Endothelial cell of umbilical vein (primary cell): ENCODE data around the gene PLD2. TPM values are rescaled to one million over a fixed set of nuclear protein-coding genes. Genes with fewer than 3 reads are reported as not detected.

Experiments used
- BruUV-seq: library from RNA; stranded (reverse); fragments of 400-500 nt; replicated peaks from 2 replicates; lab custom pipeline; 2021; lab: Mats Ljungman, UMichigan
- CTCF ChIA-PET: fragments of 300-600, 350-600 bp; sonication (Branson Sonifier 250); formaldehyde crosslinking; loops from one replicate; lab custom pipeline; 2021; ENCODE audit warnings: antibody characterized with exemption, inconsistent platforms; lab: Charles Lee
- POLR2A ChIA-PET: fragments of 300-600, 350-600 bp; sonication (Branson Sonifier 250); formaldehyde crosslinking; loops from one replicate; lab custom pipeline; 2021; ENCODE audit warnings: antibody characterized with exemption, inconsistent platforms; lab: Charles Lee
- DNase-seq: peaks from one replicate; pipeline ENCODE4 v3.0.0-alpha.2; 2011; ENCODE audit warnings: low read depth, low spot score
- FAIRE-seq: peaks from 2 replicates; lab custom pipeline; 2011; peaks lifted over from hg19 to GRCh38; lab: Jason Lieb, UNC
- H2AFZ ChIP-seq: 2 replicates; pipeline ENCODE4 v1.6.0; 2012; ENCODE audit warnings: low read depth, low read length, control low read depth, inconsistent platforms
- H3K27ac ChIP-seq: 2 replicates; pipeline ENCODE4 v1.5.1; 2011; ENCODE audit warnings: low read depth, mild to moderate bottlenecking, control low read depth, low read length, moderate library complexity; ENCODE audit not compliant: insufficient read depth
- H3K27me3 ChIP-seq, 2 experiments: 2 replicates each; pipeline versions ENCODE4 v1.6.0 to v1.6.1; 2011; ENCODE audit warnings: low read length in 2 of 2, mixed read lengths in 1 of 2; ENCODE audit not compliant: control insufficient read depth in 2 of 2, insufficient read depth in 2 of 2
- H3K36me3 ChIP-seq, 2 experiments: 2 replicates in 1 of 2; 3 replicates in 1 of 2; pipeline ENCODE4 v1.5.1; 2011; ENCODE audit warnings: low read length in 2 of 2, mild to moderate bottlenecking in 1 of 2, moderate library complexity in 1 of 2; ENCODE audit not compliant: control insufficient read depth in 2 of 2, insufficient read depth in 2 of 2; ENCODE audit errors: extremely low read depth in 1 of 2
- H3K4me1 ChIP-seq: 3 replicates; pipeline ENCODE4 v1.5.1; 2011; ENCODE audit warnings: mild to moderate bottlenecking, low read length; ENCODE audit not compliant: control insufficient read depth, insufficient read depth; ENCODE audit errors: extremely low read depth
- H3K4me2 ChIP-seq: 2 replicates; pipeline ENCODE4 v1.6.1; 2011; ENCODE audit warnings: low read length, control low read depth, mixed read lengths; ENCODE audit not compliant: insufficient read depth
- H3K4me3 ChIP-seq, 3 experiments: fragments of 200-600 bp in 1 of 3; sonication (generic), shearing (Covaris generic) in 1 of 3; replicated peaks in 1 of 3; 2 replicates each; pipeline ENCODE4 v1.5.1; 2011 to 2016; ENCODE audit warnings: control low read depth in 3 of 3, low read length in 3 of 3, mild to moderate bottlenecking in 2 of 3, inconsistent platforms in 1 of 3, low read depth in 1 of 3, moderate library complexity in 1 of 3; ENCODE audit not compliant: insufficient read depth in 1 of 3
- H3K79me2 ChIP-seq: 2 replicates; pipeline ENCODE4 v1.6.0; 2012; ENCODE audit warnings: low read length, inconsistent platforms; ENCODE audit not compliant: control insufficient read depth, insufficient read depth
- H3K9ac ChIP-seq: replicated peaks from 2 replicates; pipeline ENCODE3; 2011; ENCODE audit warnings: low read length, control low read depth; ENCODE audit not compliant: insufficient read depth; ENCODE audit errors: extremely low read depth
- H3K9me1 ChIP-seq: replicated peaks from 3 replicates; pipeline ENCODE4 v1.6.0; 2011; ENCODE audit warnings: mild to moderate bottlenecking, low read length; ENCODE audit not compliant: control insufficient read depth, insufficient read depth; ENCODE audit errors: extremely low read depth
- H3K9me3 ChIP-seq: replicated peaks from 2 replicates; pipeline ENCODE4 v1.5.1; 2012; ENCODE audit warnings: low read length, inconsistent platforms; ENCODE audit not compliant: control insufficient read depth, insufficient read depth
- H4K20me1 ChIP-seq: replicated peaks from 2 replicates; pipeline ENCODE3; 2011; ENCODE audit warnings: mild to moderate bottlenecking, low read length; ENCODE audit not compliant: control insufficient read depth, insufficient read depth; ENCODE audit errors: extremely low read depth
- CTCF ChIP-seq, 2 donors: IDR thresholded peaks; 1 replicate in 1 of 2; 2 replicates in 1 of 2; pipeline ENCODE4 v1.5.1; 2011; ENCODE audit warnings: low read length in 2 of 2, mild to moderate bottlenecking in 2 of 2, moderate library complexity in 2 of 2, control low read depth in 1 of 2, inconsistent platforms in 1 of 2, low read depth in 1 of 2; ENCODE audit not compliant: insufficient read depth in 1 of 2; ENCODE audit errors: extremely low read depth in 1 of 2
- EZH2 ChIP-seq: IDR thresholded peaks from 2 replicates; pipeline ENCODE4 v1.6.1; 2012; ENCODE audit warnings: borderline replicate concordance, low read depth, mild to moderate bottlenecking, moderate library complexity, low read length, inconsistent platforms; ENCODE audit not compliant: severe bottlenecking
- FOS ChIP-seq: IDR thresholded peaks from 2 replicates; pipeline ENCODE4 v1.6.1; 2011; ENCODE audit warnings: mild to moderate bottlenecking, low read length, moderate library complexity, borderline replicate concordance; ENCODE audit not compliant: insufficient read depth
- GATA2 ChIP-seq: IDR thresholded peaks from 2 replicates; pipeline ENCODE4 v1.7.0; 2011; ENCODE audit warnings: low read depth, mild to moderate bottlenecking, moderate library complexity, mixed read lengths, low read length; ENCODE audit not compliant: insufficient read length, insufficient read depth
- JUN ChIP-seq: IDR thresholded peaks from 2 replicates; pipeline ENCODE4 v1.6.1; 2011; ENCODE audit warnings: borderline replicate concordance, low read depth; ENCODE audit not compliant: insufficient read length, insufficient read depth
- MAX ChIP-seq: IDR thresholded peaks from 2 replicates; pipeline ENCODE4 v1.6.1; 2011; ENCODE audit not compliant: insufficient read depth, insufficient read length
- MYC ChIP-seq: IDR thresholded peaks from one replicate; pipeline ENCODE4 v1.6.1; 2011; ENCODE audit warnings: mild to moderate bottlenecking, low read depth, low read length
- POLR2A ChIP-seq: IDR thresholded peaks from 2 replicates; pipeline ENCODE4 v1.6.1; 2012; ENCODE audit warnings: low read depth, mild to moderate bottlenecking, control low read depth, low read length
- POLR2AphosphoS5 ChIP-seq: IDR thresholded peaks from 2 replicates; pipeline ENCODE4 v1.6.1; 2012; ENCODE audit warnings: low read depth, mild to moderate bottlenecking, control low read depth, low read length, moderate library complexity; ENCODE audit not compliant: insufficient read depth
- dilution Hi-C: fragments of 300-500 bp; cut with MboI; formaldehyde crosslinking; loops from one replicate; pipeline ENCODE4 v1.15.0; 2019; ENCODE audit warnings: low sequenced_read_pairs; ENCODE audit not compliant: extremely low pct_ligation_motif_present
- intact Hi-C: fragments of 100-400 bp; cut with micrococcal nuclease; formaldehyde crosslinking; loops from one replicate; pipeline ENCODE4 v1.10.0; 2022
- polyA plus RNA-seq, 4 experiments: library from polyadenylated mRNA; depleted of rRNA in 3 of 4; stranded (reverse) in 3 of 4; unstranded in 1 of 4; fragments of >200 nt; gene quantifications; 2 replicates each; pipeline versions ENCODE4 v1.2.1 to v1.2.3, GENCODE V29; 2011 to 2012; ENCODE audit warnings: missing spikeins in 1 of 4
- total RNA-seq: library from RNA; stranded (reverse); gene quantifications from 2 replicates; pipeline ENCODE4 v1.2.3, GENCODE V29; 2021

Gene PLD2
- total and polyA plus RNA-seq, 2 donors (not counting 3 experiments of a cell fraction or from before 2014, with no cell fraction given) = 52.3 to 54.7 TPM

GRCh38 chr17:4812690-4813089 is 5.7 kb downstream of the PLD2 start:
- no peak for TF ChIP-seq JUN
- no peak for TF ChIP-seq MYC
- TF ChIP-seq GATA2 = no peak
- no peak for TF ChIP-seq CTCF (IDR thresholded peaks at IDR 0.05; ENCODE audit: extremely low read depth in 1 of 2, insufficient read depth in 1 of 2, low read depth in 1 of 2, low read length in 2 of 2)
- no peak for TF ChIP-seq FOS
- no peak for TF ChIP-seq MAX
- no peak for TF ChIP-seq EZH2
- TF ChIP-seq POLR2AphosphoS5 = no peak
- TF ChIP-seq POLR2A = no peak
- no peaks in the 10 kb centered on the region for H3K9me1 ChIP-seq

More at GRCh38 chr17:4812690-4813089, 5.7 kb downstream of the PLD2 start:
- dilution Hi-C loops (no loop called here), intact Hi-C loops (no loop called here)
- DNase-seq = no peak
- peaks cover 7 to 18% of the 10 kb centered on the region in 2 experiments for H3K36me3 ChIP-seq
- no peaks in the 10 kb centered on the region for H3K9me3 ChIP-seq
- H3K4me3 ChIP-seq = no peak overlapping the region
- H4K20me1 ChIP-seq = no peaks in the 10 kb centered on the region
- CTCF ChIA-PET = interaction anchor here (1.1 kb wide), 1 partner anchor 22 kb away, joined by 4 read pairs; no protein-coding TSS in a partner anchor
- no peak overlapping the region for H3K27ac ChIP-seq
- H2AFZ ChIP-seq = no peak overlapping the region
- no peak overlapping the region for H3K9ac ChIP-seq
- no peak overlapping the region for H3K4me2 ChIP-seq
- POLR2A ChIA-PET = interaction anchor here (0.7 kb wide), 1 partner anchor 154 kb away, joined by 7 read pairs; no protein-coding TSS in a partner anchor
- no peaks in the 10 kb centered on the region for H3K27me3 ChIP-seq
- BruUV-seq = no TSS peak
- no peak for FAIRE-seq
- peaks cover 2% of the 10 kb centered on the region for H3K4me1 ChIP-seq
- no peaks in the 10 kb centered on the region for H3K79me2 ChIP-seq
